HCT116 (cell line): ENCODE data around the gene PRKG1. TPM values are rescaled to one million over a fixed set of nuclear protein-coding genes. Genes with fewer than 3 reads are reported as not detected.

Source experiments
- ATAC-seq: fragments of 200-7000 bp; cut with Tn5 transposase; 2 replicates; pipeline ENCODE4 v1.9.1; 2020; ENCODE audit warnings: mild to moderate bottlenecking, moderate library complexity
- BruUV-seq: library from RNA; stranded (reverse); fragments of 400-500 nt; replicated peaks from 2 replicates; lab custom pipeline; 2021; lab: Mats Ljungman, UMichigan
- CTCF ChIA-PET: fragments of 300-600 bp; sonication (Branson Sonifier 250); formaldehyde crosslinking; loops from one replicate; lab custom pipeline; 2021; ENCODE audit warnings: antibody characterized with exemption; lab: Charles Lee
- POLR2A ChIA-PET: fragments of 300-600, 350-600 bp; sonication (Branson Sonifier 250); formaldehyde crosslinking; loops from one replicate; lab custom pipeline; 2021; ENCODE audit warnings: antibody characterized with exemption; lab: Charles Lee
- RAD21 ChIA-PET, 2 experiments: fragments of 300-600 bp; sonication (Branson Sonifier 250); formaldehyde crosslinking; loops; one replicate each; lab custom pipeline; 2023; ENCODE audit warnings: low total read pairs in 2 of 2; ENCODE audit not compliant: uncharacterized antibody in 2 of 2, unreplicated experiment in 2 of 2, low non-redundant PET in 1 of 2; lab: Charles Lee
- DNase-seq: peaks from one replicate; pipeline ENCODE4 v3.0.0-alpha.2; 2010; ENCODE audit warnings: low read depth, low spot score
- H2AFZ ChIP-seq: fragments of 200-600 bp; shearing (Covaris generic), sonication (generic); 2 replicates; pipeline ENCODE4 v1.6.1; 2017; ENCODE audit warnings: low read depth, mixed run types, mixed read lengths, antibody characterized with exemption, low read length; ENCODE audit not compliant: poor library complexity, severe bottlenecking
- H3K27ac ChIP-seq: 2 replicates; pipeline ENCODE4 v1.5.1; 2012; ENCODE audit warnings: low read depth, low read length
- H3K27me3 ChIP-seq: fragments of 200-600 bp; sonication (generic); 2 replicates; pipeline ENCODE4 v1.6.1; 2016; ENCODE audit warnings: mixed run types, low read length, mixed read lengths; ENCODE audit not compliant: insufficient read depth
- H3K36me3 ChIP-seq, 2 experiments: fragments of 200-500 bp in 1 of 2; fragments of 200-600 bp in 1 of 2; sonication (Bioruptor generic) in 1 of 2; sonication (generic) in 1 of 2; 2 replicates each; pipeline versions ENCODE4 v1.5.1 to v1.6.1; 2014 to 2016; ENCODE audit warnings: low read length in 2 of 2, inconsistent platforms in 1 of 2, mixed read lengths in 1 of 2, mixed run types in 1 of 2; ENCODE audit not compliant: insufficient read depth in 2 of 2, control insufficient read depth in 1 of 2
- H3K4me1 ChIP-seq, 2 experiments: fragments of 200-600 bp in 1 of 2; sonication (generic) in 1 of 2; 2 replicates each; pipeline versions ENCODE4 v1.5.1 to v1.6.1; 2012 to 2017; ENCODE audit warnings: low read length in 2 of 2, inconsistent platforms in 1 of 2, mild to moderate bottlenecking in 1 of 2, mixed read lengths in 1 of 2, mixed run types in 1 of 2, moderate library complexity in 1 of 2; ENCODE audit not compliant: insufficient read depth in 2 of 2, control insufficient read depth in 1 of 2
- H3K4me2 ChIP-seq: fragments of 200-600 bp; sonication (generic); 2 replicates; pipeline ENCODE4 v1.6.1; 2017; ENCODE audit warnings: mixed run types, low read length, mixed read lengths
- H3K4me3 ChIP-seq, 2 experiments: fragments of 200-600 bp in 1 of 2; sonication (generic) in 1 of 2; replicated peaks in 1 of 2; 2 replicates each; pipeline ENCODE4 v1.5.1; 2011 to 2016; ENCODE audit warnings: low read length in 2 of 2, control low read depth in 1 of 2, low read depth in 1 of 2, mild to moderate bottlenecking in 1 of 2, mixed read lengths in 1 of 2, mixed run types in 1 of 2
- H3K79me2 ChIP-seq: fragments of 200-600 bp; sonication (generic); 2 replicates; pipeline ENCODE4 v1.6.1; 2017; ENCODE audit warnings: mild to moderate bottlenecking, mixed run types, low read length, moderate library complexity, mixed read lengths; ENCODE audit not compliant: insufficient read depth
- H3K9ac ChIP-seq: fragments of 200-600 bp; sonication (generic); 2 replicates; pipeline ENCODE4 v1.6.1; 2016; ENCODE audit warnings: low read length, mixed read lengths
- H3K9me2 ChIP-seq: fragments of 200-600 bp; sonication (generic), shearing (Covaris generic); 2 replicates; pipeline ENCODE4 v1.6.1; 2017; ENCODE audit warnings: mixed run types, mild to moderate bottlenecking, moderate library complexity; ENCODE audit not compliant: insufficient read depth
- H3K9me3 ChIP-seq, 2 experiments: fragments of 200-500 bp in 1 of 2; fragments of 200-600 bp in 1 of 2; sonication (Bioruptor generic) in 1 of 2; sonication (generic) in 1 of 2; 2 replicates each; pipeline ENCODE4 v1.6.1; 2014 to 2017; ENCODE audit warnings: low read length in 2 of 2, mixed read lengths in 2 of 2, inconsistent platforms in 1 of 2, low read depth in 1 of 2, mild to moderate bottlenecking in 1 of 2, mixed run types in 1 of 2, moderate library complexity in 1 of 2; ENCODE audit not compliant: control insufficient read depth in 1 of 2, insufficient read depth in 1 of 2
- H4K20me1 ChIP-seq: fragments of 200-600 bp; sonication (generic), shearing (Covaris generic); 2 replicates; pipeline ENCODE4 v1.6.1; 2017; ENCODE audit warnings: mixed run types, mild to moderate bottlenecking, moderate library complexity; ENCODE audit not compliant: insufficient read depth
- CBX3 ChIP-seq: IDR thresholded peaks from 2 replicates; pipeline ENCODE4 v1.6.1; 2012; ENCODE audit warnings: low read depth
- CTCF ChIP-seq, 3 experiments: fragments of 200-600 bp in 1 of 3; sonication (generic) in 1 of 3; IDR thresholded peaks in 2 of 3; conservative IDR thresholded peaks in 1 of 3; 2 replicates each; pipeline ENCODE4 v1.5.1; 2012 to 2017; ENCODE audit warnings: low read depth in 2 of 3, low read length in 2 of 3, antibody characterized with exemption in 1 of 3, borderline replicate concordance in 1 of 3, control low read depth in 1 of 3, mild to moderate bottlenecking in 1 of 3, mixed read lengths in 1 of 3, mixed run types in 1 of 3, moderate library complexity in 1 of 3; ENCODE audit not compliant: insufficient read depth in 1 of 3
- EGR1 ChIP-seq: IDR thresholded peaks from 2 replicates; pipeline ENCODE4 v1.6.1; 2012; ENCODE audit warnings: low read depth
- ELF1 ChIP-seq: IDR thresholded peaks from 2 replicates; pipeline ENCODE4 v1.6.1; 2012; ENCODE audit warnings: low read depth, borderline replicate concordance
- EZH2 ChIP-seq: fragments of 200-600 bp; sonication (generic); IDR thresholded peaks from 2 replicates; pipeline ENCODE4 v1.6.1; 2017; ENCODE audit warnings: antibody characterized with exemption, mixed run types
- FOSL1 ChIP-seq: IDR thresholded peaks from 2 replicates; pipeline ENCODE4 v1.6.1; 2012; ENCODE audit warnings: low read depth
- POLR2A ChIP-seq: IDR thresholded peaks from 2 replicates; pipeline ENCODE4 v1.7.0; 2011; ENCODE audit warnings: borderline replicate concordance; ENCODE audit not compliant: insufficient read depth, insufficient read length; ENCODE audit errors: extremely low read depth
- POLR2AphosphoS5 ChIP-seq: IDR thresholded peaks from 2 replicates; pipeline ENCODE4 v1.6.1; 2011; ENCODE audit warnings: mild to moderate bottlenecking, low read depth, low read length, moderate library complexity
- RAD21 ChIP-seq: IDR thresholded peaks from 2 replicates; pipeline ENCODE4 v1.6.1; 2012; ENCODE audit warnings: low read depth, mild to moderate bottlenecking
- SRF ChIP-seq: IDR thresholded peaks from 2 replicates; pipeline ENCODE4 v1.6.1; 2012; ENCODE audit warnings: low read depth
- TCF7L2 ChIP-seq: IDR thresholded peaks from 2 replicates; pipeline ENCODE4 v1.7.0; 2011; ENCODE audit warnings: borderline replicate concordance, inconsistent platforms; ENCODE audit not compliant: insufficient read depth, insufficient read length; ENCODE audit errors: extremely low read depth
- YY1 ChIP-seq: IDR thresholded peaks from 2 replicates; pipeline ENCODE4 v1.6.1; 2011; ENCODE audit warnings: low read length, low read depth, moderate library complexity, mild to moderate bottlenecking; ENCODE audit not compliant: insufficient replicate concordance; ENCODE audit errors: extremely low read depth
- ZBTB33 ChIP-seq: IDR thresholded peaks from 2 replicates; pipeline ENCODE4 v1.6.1; 2011; ENCODE audit warnings: mild to moderate bottlenecking, low read length, moderate library complexity; ENCODE audit not compliant: insufficient replicate concordance; ENCODE audit errors: extremely low read depth
- ZFX ChIP-seq: fragments of 450-650 bp; IDR thresholded peaks from 2 replicates; pipeline ENCODE4 v1.6.1; 2017
- ZNF274 ChIP-seq: fragments of 200-500 bp; sonication (Bioruptor generic); IDR thresholded peaks from 2 replicates; pipeline ENCODE4 v1.6.1; 2014; ENCODE audit warnings: mild to moderate bottlenecking, low read depth, low read length, inconsistent platforms
- intact Hi-C: fragments of 100-400 bp; cut with micrococcal nuclease; formaldehyde crosslinking; loops from 2 replicates; pipeline ENCODE4 v1.10.0; 2022
- total RNA-seq: library from RNA; stranded (reverse); gene quantifications from one replicate; pipeline ENCODE4 v1.2.1, GENCODE V29; 2021; ENCODE audit not compliant: unreplicated experiment

PRKG1 gene
- total RNA-seq, 1 experiment from 2014 or later: 1.4 TPM

- TF ChIP-seq ZBTB33 (no peak), ZFX (no peak), ELF1 (no peak), EGR1 (no peak), EZH2 (no peak), SRF (no peak)
These were observed 694.7 kb downstream of the PRKG1 start (continued) for GRCh38 chr10:51768886-51769465.

- no peak for TF ChIP-seq ZNF274
- TF ChIP-seq CBX3: no peak
- no peak for TF ChIP-seq ZFX
- no peak for TF ChIP-seq EZH2
- no peak for TF ChIP-seq CTCF (IDR thresholded peaks at IDR 0.05 in 2 of 3, conservative IDR thresholded peaks at IDR 0.05 in 1 of 3; ENCODE audit: borderline replicate concordance in 1 of 3, insufficient read depth in 1 of 3, low read depth in 2 of 3, low read length in 2 of 3)
- no peak for TF ChIP-seq RAD21
- TF ChIP-seq SRF: no peak
- no peak for TF ChIP-seq POLR2AphosphoS5
- no peak for TF ChIP-seq EGR1
- no peak for TF ChIP-seq POLR2A
- TF ChIP-seq TCF7L2: no peak
- TF ChIP-seq FOSL1: no peak
- no peak for TF ChIP-seq YY1
- Histone ChIP-seq H3K79me2 (no peaks in the 10 kb centered on the region), H3K9me2 (no peaks in the 10 kb centered on the region), H3K9me3 (no peaks in the 10 kb centered on the region), H3K27ac (no peak overlapping the region), H2AFZ (no peak overlapping the region), H3K4me3 (no peak overlapping the region), H3K4me2 (no peak overlapping the region), H3K27me3 (no peaks in the 10 kb centered on the region), H3K9ac (no peak overlapping the region), H3K36me3 (no peaks in the 10 kb centered on the region), H4K20me1 (no peaks in the 10 kb centered on the region), H3K4me1 (no peaks in the 10 kb centered on the region)
- intact Hi-C loops: no loop called here
- ChIA-PET RAD21 (no interaction called here), CTCF (no interaction called here), POLR2A (no interaction called here)
- no TSS peak for BruUV-seq
- ATAC-seq (no peak), DNase-seq (no peak)
These were observed 696.4 kb downstream of the PRKG1 start for GRCh38 chr10:51770709-51771108.
